ENCODE results near the gene ACIN1. TPM values are rescaled to one million over a fixed set of nuclear protein-coding genes. Genes with fewer than 3 reads are reported as not detected.

The ACIN1 gene
- total RNA-seq, 1 experiment from 2014 or later, result 179 TPM

GRCh38 chr14:23063601-23064000 lies 31.3 kb downstream of the ACIN1 start (continued):
- TF ChIP-seq YY1 (IDR thresholded peaks at IDR 0.05; ENCODE audit: extremely low read depth, insufficient replicate concordance, low read depth, low read length), result no peak
- TF ChIP-seq RAD21 (IDR thresholded peaks at IDR 0.05; ENCODE audit: low read depth), result no peak
- TF ChIP-seq MAX (IDR thresholded peaks at IDR 0.05), result no peak
- TF ChIP-seq EGR1 (IDR thresholded peaks at IDR 0.05; ENCODE audit: low read depth), result no peak
- TF ChIP-seq POLR2A (IDR thresholded peaks at IDR 0.05; ENCODE audit: borderline replicate concordance, extremely low read depth, insufficient read depth, insufficient read length), result no peak
- TF ChIP-seq ZNF274 (IDR thresholded peaks at IDR 0.05; ENCODE audit: low read depth, low read length), result no peak
- no peak for TF ChIP-seq ELF1 (IDR thresholded peaks at IDR 0.05; ENCODE audit: borderline replicate concordance, low read depth)
- no peak for TF ChIP-seq SIN3A (IDR thresholded peaks at IDR 0.05; ENCODE audit: low read depth)
- TF ChIP-seq POLR2AphosphoS5 (IDR thresholded peaks at IDR 0.05; ENCODE audit: low read depth, low read length), result no peak
- TF ChIP-seq EZH2 (IDR thresholded peaks at IDR 0.05), result no peak
- TF ChIP-seq REST (IDR thresholded peaks at IDR 0.05; ENCODE audit: low read depth), result no peak

GRCh38 chr14:23062002-23062401 lies 32.9 kb downstream of the ACIN1 start:
- H3K27ac ChIP-seq (ENCODE audit: low read depth, low read length), result peak overlapping the region; percentile 50

More at GRCh38 chr14:23062002-23062401, 32.9 kb downstream of the ACIN1 start:
- ChIA-PET RAD21 (ENCODE audit: low non-redundant PET in 1 of 2, low total read pairs in 2 of 2, uncharacterized antibody in 2 of 2, unreplicated experiment in 2 of 2) (interaction anchor here in 1 of 2 experiments (0.8 kb wide), 1 partner anchor 79 kb away, joined by 3 read pairs; the partner anchor contains the start of gene AJUBA), POLR2A (interaction anchor here (0.6 to 2.0 kb wide), 5 partner anchors 9 to 210 kb away, joined by 3 to 9 read pairs (median 3); partner anchors contain the start of genes ACIN1, AJUBA and C14orf119), CTCF (interaction anchor here (0.9 to 9.9 kb wide), 7 partner anchors 9 to 318 kb away, joined by 3 to 175 read pairs (median 6); partner anchors contain the start of gene AJUBA)
- no peaks in the 10 kb centered on the region for H3K9me3 ChIP-seq (ENCODE audit: control insufficient read depth in 1 of 2, insufficient read depth in 1 of 2, low read depth in 1 of 2, low read length in 2 of 2)
- ATAC-seq (peak; percentile 43), DNase-seq (ENCODE audit: low read depth, low spot score) (peak; percentile 60)
- BruUV-seq (replicated peaks), result no TSS peak
- peaks cover 28% of the 10 kb centered on the region for H3K79me2 ChIP-seq (ENCODE audit: insufficient read depth, low read length)
- no peak; the same call in 1 of the 2 replicates for TF ChIP-seq CEBPB (IDR thresholded peaks at IDR 0.05; ENCODE audit: low read depth)
- peak; percentile 77 for TF ChIP-seq YY1 (IDR thresholded peaks at IDR 0.05; ENCODE audit: extremely low read depth, insufficient replicate concordance, low read depth, low read length)
- no peak for TF ChIP-seq ATF3 (IDR thresholded peaks at IDR 0.05)
- TF ChIP-seq JUND (IDR thresholded peaks at IDR 0.05), result peak; percentile 68
- TF ChIP-seq EZH2phosphoT487 (IDR thresholded peaks at IDR 0.05; ENCODE audit: borderline replicate concordance), result no peak
- TF ChIP-seq RAD21 (IDR thresholded peaks at IDR 0.05; ENCODE audit: low read depth), result no peak
- no peak for TF ChIP-seq ELF1 (IDR thresholded peaks at IDR 0.05; ENCODE audit: borderline replicate concordance, low read depth)
- no peak for TF ChIP-seq SRF (IDR thresholded peaks at IDR 0.05; ENCODE audit: low read depth)
- TF ChIP-seq REST (IDR thresholded peaks at IDR 0.05; ENCODE audit: low read depth), result no peak
- no peak for TF ChIP-seq EZH2 (IDR thresholded peaks at IDR 0.05)
- TF ChIP-seq POLR2AphosphoS5 (IDR thresholded peaks at IDR 0.05; ENCODE audit: low read depth, low read length), result peak; percentile 49
- H3K27me3 ChIP-seq (ENCODE audit: insufficient read depth, low read length), result no peaks in the 10 kb centered on the region
- H3K9ac ChIP-seq (ENCODE audit: low read length), result peak overlapping the region; percentile 21
- H3K4me3 ChIP-seq (replicated peaks in 1 of 2; ENCODE audit: low read depth in 1 of 2, low read length in 2 of 2), result peak overlapping the region in 1 of 2 experiments; percentile 19; a peak in 2 of 4 replicates
- peaks cover 15 to 35% of the 10 kb centered on the region in 2 experiments; a peak in 3 of 4 replicates for H3K4me1 ChIP-seq (ENCODE audit: control insufficient read depth in 1 of 2, insufficient read depth in 2 of 2, low read length in 2 of 2)
- H3K4me2 ChIP-seq (ENCODE audit: low read length), result peak overlapping the region; percentile 58
- H4K20me1 ChIP-seq (ENCODE audit: insufficient read depth), result no peaks in the 10 kb centered on the region
- H3K9me2 ChIP-seq (ENCODE audit: insufficient read depth), result no peaks in the 10 kb centered on the region
- H2AFZ ChIP-seq (ENCODE audit: low read depth, low read length, poor library complexity, severe bottlenecking), result no peak overlapping the region
- peaks cover 54 to 63% of the 10 kb centered on the region in 2 experiments for H3K36me3 ChIP-seq (ENCODE audit: control insufficient read depth in 1 of 2, insufficient read depth in 2 of 2, low read length in 2 of 2)
- intact Hi-C loops (cut with micrococcal nuclease), result no loop called here

Measured in HCT116 (cell line).